Inflammatory macrophage treated with lipopolysaccharide for 1 hour (primary cell): Measurements from ENCODE around the gene NHP2.

Source experiments
- DNase-seq, 2 donors: peaks; one replicate each; pipeline ENCODE4 v3.0.0-alpha.2; 2020 to 2022

The NHP2 gene

DNA sequence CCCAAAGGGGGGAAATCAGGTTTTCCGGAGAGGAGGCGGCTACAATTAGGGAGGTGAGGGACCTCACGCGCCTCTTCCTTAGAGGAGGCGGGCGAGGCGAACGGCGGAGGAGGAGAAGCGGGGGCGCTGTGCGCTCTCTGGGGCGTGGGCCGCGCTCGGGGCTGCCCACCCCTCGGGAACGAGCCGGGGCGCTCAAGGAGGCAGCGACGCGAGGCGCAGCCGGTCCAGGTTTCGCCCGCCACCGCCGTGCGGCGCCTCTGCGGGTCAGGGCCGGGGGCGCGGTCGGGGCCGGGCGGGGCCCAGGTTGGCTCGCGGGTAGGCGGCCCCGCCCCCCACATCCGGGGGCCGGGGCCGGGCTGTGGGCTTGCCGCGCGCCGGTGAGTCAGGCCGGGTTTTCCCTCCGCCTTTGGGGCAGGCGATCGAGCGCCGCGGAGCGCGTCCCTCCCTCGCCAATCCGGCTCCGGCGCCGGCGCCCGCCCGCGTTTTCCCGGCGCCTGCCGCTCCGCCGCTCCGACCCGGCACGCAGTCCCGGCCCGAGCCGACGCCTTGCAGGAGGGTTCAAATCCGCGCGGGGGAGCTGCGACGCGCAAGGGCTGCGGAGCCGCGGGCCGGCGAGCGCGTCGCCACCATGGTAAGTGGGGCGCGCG, 40.4 kb downstream of the NHP2 start, which contains the start of gene N4BP3:
Gene N4BP3, plus strand, starts transcription at position 392 of the 647 bp plus-strand sequence. CDS start 6,052 bp downstream, outside the sequence.
- DNase-seq = peak; percentile 58 to 62

DNA sequence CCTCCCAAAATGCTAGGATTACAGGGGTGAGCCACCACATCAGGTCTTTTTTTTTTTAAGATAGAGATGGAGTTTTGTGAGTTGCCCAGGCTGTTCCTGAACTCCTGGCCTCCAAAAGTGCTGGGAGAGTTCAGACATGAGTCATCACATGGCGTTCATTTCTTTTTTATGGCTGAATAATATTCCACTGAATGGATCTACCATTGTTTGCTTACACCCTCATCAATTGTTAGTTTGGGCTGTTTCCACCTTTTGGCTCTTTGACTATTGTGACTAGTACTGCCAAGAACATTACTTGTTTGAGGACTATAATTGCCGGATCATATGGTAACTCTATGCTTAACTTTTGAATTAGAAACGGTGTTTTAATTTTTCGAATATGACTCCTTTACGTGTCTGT, 41.1 kb downstream of the NHP2 start:
- no peak for DNase-seq

DNA sequence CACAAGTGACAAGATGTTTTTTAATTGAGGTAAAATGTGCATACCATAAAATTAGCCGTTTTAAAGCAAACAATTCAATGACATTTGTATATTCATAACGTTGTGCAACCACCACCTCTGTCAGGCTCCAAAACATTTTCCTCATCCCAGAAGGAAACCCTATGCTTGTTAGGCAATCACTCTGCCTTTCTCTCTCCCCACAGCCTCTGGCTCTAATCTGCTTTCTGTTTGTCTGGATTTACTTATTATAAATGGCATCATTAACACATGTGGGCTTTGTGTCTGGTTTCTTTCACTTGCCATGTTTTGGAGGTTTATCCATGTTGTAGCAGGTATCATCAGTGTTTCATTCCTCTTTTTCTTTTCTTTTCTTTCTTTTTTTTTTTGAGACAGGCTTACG, 41.8 kb downstream of the NHP2 start:
- no peak for DNase-seq

GRCh38 chr5:178110511-178110910, 43.2 kb downstream of the NHP2 start:
- DNase-seq = no peak

DNA sequence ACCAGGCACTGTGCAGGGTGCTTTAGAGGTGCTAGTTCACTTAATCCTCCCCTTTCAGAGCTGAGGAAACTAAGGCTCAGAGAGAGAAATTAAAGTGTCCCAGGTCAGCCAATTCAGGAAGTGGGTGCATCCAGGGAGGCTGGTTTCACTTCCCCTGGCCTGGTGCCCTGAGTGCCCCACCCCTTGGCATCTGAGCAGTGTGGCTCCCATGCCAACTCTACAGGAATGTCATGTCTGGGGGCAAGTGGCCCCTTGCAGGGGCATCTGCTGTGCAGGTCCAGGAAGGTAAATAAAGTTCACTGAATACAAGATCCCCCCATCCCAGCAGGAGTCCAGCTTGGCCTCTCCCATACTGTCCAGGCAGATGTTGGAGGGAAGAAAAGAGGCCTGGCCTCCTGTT, 44.7 kb downstream of the NHP2 start:
- DNase-seq = peak in 1 of 2 donors; percentile 36

GRCh38 chr5:178108446-178108845, 45.2 kb downstream of the NHP2 start:
- no peak for DNase-seq

DNA sequence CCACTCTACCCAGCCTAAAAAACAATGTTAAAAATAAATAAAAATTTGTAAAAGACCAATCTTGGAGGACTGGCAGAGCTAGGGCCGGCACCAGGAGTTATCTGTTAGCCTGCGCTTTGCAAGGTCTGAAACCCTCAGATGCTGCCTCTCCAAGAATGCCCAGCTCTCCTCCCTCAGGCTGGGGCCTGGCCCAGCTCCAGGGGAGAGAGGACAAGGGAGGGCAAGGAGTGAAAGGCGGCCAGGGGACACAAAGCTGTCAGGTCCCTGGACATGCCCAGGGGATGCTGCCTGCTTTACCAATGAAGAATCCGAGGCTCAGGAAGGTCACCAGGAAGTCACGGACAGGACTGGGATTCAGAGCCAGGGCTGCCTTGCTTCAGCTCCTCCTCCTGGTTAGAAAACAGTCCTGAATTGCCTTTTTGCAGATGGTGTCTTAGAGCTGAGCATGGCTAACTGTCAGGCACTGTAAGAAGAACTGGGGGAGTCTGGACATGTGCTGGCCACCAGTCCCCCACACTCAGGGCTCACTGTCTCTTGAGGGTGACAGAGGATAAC, 45.9 kb downstream of the NHP2 start:
- DNase-seq = no peak

DNA sequence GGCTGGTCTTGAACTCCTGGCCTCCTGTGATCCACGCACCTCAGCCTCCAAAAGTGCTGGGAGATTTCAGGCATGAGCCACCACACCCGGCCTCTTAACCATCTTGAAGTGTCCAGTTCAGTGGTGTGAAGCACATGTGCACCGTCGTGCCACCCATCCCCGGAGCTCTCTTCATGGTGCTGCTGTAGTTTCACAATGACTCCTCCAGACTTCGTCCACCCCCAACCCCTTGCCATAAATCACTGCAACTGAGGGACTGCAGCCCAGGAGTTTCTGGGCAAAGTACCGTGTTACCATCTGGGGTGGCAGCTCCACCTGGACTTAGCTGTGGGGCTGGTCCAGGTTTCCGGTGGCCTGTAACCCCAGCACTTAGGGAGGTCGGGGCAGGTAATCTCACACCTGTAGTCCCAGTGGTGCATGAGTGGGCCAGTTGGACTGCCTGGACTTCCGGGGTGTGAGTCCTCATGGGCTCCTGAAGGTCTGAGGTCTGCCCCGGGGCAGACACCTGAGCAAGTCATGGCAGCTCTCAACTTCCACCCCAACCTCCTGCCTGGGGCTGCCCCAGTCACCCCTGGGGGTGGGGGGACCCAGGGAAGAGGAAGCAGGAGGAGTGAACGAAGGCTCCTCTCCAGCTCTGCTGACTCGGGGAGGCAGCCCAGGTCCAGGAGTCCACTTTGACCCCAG, 47.0 kb downstream of the NHP2 start:
- DNase-seq = no peak

- DNase-seq = no peak
These were observed 47.6 kb downstream of the NHP2 start for GRCh38 chr5:178106086-178106485.

GRCh38 chr5:178104492-178104891, 49.2 kb downstream of the NHP2 start:
- no peak for DNase-seq

GRCh38 chr5:178103612-178104011, 50.1 kb downstream of the NHP2 start:
- DNase-seq = no peak
